Dedifferentiated amniotic fluid mesenchymal stem cell (primary cell): Measurements from ENCODE around the gene PYROXD2.
A peak's percentile ranks its signal among the peaks of the same experiment; 100 is the strongest.

Experiments used
- DNase-seq: peaks from one replicate; pipeline ENCODE4 v3.0.0-alpha.2; 2016; ENCODE audit errors: extremely low spot score

PYROXD2 gene

DNA sequence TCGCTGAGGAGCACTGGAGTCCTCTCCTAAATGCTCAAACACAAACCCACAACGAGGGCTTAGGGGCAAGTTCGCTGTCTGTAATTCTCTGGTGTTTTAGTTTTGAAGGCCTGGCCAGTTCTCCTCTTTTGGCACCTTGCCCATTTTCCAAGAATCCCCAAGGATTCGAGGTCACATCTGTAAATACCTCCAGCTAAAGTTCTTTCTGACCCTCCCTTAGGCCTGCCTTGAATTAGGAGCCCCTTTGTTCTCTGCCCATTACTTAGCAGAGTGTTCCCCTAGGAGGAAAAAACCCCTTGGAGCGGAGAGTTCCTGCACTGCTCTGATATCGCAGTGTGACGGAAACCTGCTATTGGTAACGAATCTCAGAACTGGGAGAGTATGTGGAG is 743 bp upstream of the PYROXD2 start:
- DNase-seq = no peak

DNA sequence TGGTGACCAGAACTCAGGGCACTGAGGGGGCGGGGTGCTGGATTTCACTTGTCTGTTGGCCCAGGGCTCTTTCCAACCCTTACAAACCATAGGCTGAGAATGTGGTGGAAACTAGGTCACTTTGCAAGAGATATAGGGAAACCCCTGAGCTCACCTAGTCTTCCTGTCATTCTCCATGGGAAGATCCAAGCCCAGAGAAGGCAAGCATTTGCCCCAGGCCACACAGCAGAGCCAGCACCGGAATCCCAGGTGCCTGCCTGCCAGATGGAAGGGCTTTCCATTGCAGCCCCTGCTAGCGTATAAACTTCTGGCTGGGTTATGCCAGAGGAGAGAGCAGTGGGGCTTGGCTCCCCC is 427 bp downstream of the PYROXD2 start:
- DNase-seq = no peak

DNA sequence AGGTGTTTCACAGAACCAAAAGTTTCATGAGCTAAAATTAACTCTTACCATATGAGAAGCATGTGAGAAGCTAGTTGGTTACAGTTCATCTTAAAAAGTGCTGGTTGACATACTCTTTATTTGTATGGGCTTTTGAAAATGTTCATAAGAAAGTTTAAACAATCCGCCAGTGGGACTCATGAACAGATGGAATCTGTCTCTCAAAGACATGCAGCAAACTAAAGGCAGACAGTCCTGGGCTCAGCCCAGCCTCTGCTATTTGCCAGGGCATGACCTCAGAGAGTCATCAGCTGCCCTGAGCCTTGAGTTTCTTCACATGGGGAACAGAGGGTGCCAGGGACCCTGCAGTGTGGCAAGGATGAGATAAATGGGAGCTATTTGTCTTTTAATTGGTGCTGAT is 3.2 kb downstream of the PYROXD2 start:
- DNase-seq = no peak

DNA sequence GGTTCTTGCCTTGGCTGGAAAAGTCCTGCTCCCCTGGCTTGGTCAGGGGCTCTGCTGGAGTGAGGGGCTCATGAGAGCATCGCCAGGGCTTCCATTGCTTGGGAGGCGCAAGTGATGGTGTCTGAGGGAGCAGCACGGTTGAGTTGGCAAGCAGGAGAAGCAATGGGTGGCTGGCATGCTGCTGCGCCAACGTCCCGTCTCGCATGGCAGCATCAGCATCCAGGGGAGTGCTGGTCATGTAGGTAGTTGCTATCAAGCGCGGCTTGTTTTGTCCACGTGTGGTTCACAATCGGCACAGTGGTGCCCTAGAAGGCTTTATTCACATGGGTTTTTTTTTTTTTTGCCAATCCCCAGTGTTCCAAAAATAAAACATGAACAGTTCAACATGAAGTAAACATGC is 3.8 kb downstream of the PYROXD2 start:
- DNase-seq = no peak

DNA sequence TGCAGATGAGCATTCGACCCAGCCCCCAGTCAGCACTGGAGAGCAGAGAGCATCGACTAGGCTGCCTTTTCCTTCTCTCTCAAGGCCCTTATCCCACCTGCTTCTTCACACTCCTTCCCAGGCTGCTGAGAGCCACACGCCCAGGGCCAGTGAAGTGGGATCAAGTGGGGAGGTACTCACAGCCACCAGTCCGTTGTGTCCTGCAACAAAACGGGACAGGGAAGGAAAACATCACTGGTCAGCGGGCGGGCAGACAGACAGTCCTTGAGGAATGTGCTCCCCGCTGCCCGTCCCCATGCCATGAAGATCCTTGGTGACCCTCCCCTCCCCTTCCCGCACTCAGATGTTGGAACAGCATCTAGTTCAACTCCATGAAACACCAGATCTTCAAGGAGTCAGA is 4.2 kb downstream of the PYROXD2 start:
- no peak for DNase-seq

DNA sequence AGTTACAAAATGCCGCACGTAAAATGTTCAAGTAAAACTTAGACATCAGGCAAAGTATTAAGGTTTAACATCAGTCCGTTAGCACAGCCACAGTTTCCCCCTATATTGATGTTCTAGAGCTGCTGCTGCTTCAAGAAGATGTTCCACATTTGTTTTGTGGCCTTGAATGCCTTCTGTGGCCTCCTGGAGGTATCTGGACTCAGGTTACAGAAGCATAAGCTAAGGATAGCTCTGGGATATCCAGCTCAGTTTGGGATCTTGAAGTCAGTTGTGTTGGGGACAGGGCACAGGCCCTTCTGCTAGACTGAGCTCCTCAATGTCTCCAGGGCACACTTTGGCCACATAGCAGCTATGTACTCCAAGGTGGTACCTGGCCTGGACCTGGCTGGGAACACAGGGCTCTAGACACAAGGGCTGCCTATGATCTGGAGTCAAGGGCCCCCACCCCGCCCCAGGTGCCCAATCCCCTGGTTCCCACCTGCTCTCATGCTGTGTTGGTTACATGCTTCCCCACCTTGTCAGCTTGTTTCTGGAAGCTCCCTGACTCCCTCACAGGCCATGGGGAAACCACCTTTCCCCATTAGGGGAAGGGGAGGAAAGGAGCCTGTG is 4.7 kb downstream of the PYROXD2 start:
- no peak for DNase-seq

DNA sequence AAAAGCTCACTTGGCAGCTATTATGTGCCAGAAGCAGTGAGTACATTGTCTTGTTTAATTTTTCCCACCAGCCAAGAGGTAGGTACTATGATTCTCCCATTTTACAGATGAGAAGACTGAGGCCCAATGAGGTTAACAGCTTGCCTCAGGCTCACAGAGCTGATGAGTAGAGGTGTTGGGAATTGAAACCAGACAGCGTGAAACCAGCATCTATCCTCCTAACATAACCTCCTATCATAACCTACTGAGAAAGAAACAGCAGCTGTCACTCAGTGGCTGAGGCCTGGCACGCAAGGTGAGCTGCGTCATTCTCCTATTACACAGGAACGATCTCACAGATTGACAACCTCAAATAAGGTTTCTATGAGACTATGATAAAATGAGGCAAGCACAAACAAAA is 6.2 kb downstream of the PYROXD2 start:
- DNase-seq = no peak

DNA sequence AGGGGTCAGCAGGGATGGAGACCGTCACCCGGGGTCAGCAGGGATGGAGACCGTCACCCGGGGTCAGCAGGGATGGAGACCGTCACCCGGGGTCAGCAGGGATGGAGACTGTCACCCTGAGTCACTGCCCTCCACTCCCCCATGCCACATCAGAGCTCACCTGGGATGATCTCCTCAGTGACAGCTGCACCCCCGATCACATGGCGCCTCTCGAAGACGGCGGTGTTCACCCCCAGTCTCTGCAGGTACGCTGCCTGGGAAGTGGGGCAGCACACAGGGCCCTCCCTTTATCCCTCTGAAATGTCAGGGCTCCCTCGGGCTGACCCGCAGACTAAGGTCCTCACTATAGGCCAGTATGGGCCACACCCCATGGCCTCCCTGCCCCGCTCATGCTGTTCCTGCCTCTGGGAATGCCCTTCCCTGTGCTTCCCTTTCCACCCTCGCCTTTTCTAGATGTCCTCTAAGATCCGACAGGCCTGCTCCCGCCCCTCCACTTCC is 7.2 kb downstream of the PYROXD2 start:
- no peak for DNase-seq

DNA sequence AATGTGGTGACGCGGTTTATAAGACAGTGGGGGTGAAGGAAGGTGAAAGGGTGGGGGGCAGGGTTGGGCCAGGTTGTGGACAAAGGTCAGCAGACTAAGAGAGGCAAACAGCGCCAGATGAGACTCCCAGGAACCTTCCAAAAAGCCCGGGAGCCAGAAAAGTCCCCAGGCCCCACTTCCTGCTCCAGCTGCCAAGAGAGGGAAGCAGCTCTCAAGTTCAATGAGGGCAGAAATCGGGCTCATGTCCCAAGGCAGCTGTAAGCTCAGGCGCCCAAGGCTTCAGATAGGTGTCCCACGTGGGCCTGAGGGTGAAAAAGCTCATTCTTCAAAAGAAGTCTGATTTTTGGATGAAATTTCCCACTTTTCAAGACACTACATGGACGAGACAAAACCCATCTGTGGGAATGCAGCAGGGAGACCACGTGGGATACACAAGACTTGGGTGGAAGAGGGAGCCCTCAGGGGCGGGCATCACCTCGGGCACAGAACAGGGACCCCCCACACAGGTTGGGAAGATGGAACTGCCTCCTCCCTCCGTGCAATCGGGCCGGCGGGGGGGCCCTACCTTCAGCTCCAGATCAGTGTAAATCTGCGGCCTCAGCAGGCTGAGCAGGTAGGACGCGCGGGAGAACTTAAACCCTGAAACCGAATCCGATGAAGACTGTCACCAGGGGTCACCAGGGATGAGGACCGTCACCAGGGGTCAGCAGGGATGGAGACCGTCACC is 7.8 kb downstream of the PYROXD2 start:
- no peak for DNase-seq

DNA sequence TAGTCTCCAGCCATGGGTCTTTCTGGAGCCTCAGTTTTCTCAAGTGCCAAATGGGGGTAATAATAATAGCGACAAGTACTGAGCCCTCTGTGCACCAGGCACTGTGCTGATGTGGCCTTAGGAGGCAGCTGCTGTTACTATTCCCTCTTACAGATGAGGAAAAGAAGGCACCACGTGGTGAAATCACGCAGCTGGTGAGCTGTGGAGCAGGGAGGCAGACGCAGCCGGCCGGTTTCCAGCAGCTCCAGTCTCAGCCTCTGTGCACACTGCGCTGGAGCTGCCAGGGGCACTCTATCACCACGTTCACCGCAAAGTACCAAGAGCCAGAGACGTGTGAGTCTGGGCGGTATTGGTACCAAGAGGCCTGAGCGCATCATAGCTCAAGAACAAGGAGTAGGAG is 9.6 kb downstream of the PYROXD2 start:
- no peak for DNase-seq

DNA sequence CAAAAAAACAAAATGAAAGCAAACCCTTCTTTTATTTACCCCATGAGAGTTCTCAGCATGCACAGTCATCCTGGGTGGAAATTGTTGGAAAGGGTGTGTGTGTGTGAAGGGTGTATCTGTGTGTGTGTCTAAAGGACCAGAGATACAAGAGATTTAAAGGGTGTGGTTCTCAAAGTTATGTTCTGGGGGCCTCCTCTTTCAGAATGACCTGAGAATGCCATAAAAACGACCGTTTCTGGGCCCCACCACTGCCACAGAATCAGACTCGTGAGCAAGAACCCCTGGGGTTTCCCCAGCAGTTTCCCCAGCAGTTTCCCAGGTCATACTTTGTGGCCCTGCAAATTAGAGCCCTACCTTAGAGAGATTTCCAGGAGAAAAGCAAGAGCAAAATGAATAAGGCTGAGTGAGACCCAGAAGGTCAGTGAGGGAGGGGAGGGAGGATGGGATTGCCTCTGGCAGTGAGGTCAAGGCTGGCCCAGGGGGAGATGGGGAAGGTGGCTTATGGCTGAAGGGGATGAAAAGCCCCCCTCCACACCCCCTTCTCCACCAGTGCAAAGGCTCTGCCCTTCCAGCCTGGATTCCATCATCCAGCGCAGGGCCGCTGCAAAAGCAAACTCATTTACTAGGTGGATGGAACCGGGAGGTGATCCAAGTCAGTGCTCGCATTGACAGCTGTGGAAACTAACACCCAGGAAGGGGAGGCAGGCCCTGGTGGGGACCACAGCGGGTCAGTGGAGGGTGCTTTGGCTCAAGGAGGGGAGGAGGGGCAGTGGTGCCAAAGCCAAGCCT is 10.2 kb downstream of the PYROXD2 start:
- DNase-seq = peak; percentile 33

DNA sequence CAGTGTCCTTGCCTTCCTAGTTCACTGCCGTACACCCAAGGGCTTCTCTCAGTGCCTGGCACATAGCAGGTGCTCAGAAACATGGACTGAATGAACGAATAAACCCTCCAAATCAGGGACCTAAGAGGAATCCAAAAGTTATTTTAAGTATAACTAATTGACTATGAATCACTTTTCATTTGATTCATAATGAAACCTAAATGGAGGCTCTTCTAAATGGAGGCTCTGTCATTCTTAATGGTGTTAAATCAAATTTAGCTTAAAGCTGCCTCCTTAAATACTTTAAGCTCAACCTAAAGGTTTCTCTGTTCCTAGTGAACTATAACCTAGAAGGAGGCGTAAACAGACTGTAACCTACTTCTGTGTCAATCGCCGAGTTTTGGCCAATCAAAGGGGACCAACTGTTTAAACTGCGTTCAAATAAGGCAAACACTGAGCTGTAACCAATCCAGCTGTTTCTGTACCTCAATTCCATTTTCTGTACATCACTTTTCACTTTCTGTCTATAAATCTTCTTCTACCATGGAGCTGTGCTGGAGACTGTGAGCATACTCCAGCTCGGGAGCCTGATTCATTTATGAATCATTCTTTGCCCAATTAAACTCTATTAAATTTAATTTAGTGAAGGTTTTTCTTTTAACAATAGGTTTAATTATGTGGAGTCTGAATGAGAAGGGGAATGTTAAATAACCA is 11.0 kb downstream of the PYROXD2 start:
- no peak for DNase-seq

DNA sequence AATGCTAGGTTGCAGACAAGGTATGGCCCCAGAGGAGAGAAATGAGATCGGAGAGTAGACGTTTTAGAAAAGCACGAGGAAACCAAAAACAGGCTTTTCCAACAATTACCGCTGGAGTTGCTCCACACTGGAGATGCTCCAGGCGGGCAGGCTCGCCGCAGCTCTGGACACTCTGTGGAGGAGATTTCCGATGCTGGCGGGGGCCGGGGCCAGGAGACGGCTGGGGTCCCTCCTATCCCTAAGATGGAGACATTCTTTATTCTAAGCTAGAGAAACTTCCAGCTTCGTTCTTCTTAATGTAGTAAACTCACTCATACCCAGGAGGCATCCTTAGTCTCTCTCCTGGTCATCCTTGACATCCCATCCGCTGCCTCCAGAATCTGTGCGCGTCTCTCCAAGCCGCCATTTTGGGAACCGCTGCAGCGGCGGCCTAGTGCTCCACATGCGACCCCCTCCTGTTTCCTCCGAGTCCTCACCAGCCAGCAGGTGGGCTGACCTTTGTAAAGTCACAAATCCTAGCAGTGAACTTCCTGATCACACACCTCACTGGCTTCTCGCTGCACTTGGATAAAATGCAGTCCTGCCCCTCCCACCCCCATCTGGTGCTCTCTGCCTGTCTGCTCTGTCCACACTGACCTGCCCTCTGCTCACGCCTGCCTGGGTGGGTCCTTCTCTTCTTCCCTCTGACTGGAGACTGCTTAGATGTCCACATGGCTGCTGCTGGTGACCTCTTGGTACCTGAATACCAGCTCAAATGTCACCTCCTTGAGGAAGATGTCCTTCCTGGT is 11.9 kb downstream of the PYROXD2 start:
- no peak for DNase-seq

DNA sequence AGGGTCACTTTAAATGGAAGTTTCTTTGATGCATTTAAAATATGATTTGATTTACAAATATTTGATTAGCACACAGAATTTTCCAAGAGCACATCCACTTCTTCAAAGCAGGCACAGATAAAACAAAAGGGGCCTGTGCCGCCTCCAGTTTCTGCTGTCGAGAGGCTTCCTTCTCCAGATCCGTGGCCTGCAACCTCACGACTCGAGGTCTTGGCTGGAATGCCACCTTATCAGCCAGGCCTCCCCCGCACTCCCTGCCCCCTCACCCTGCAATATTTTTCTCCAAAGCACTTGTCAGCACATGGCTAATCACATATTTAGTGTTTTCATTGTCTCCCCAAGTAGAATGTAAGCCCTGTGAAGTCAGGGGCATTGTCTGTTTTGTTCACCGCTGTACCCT is 12.5 kb downstream of the PYROXD2 start:
- DNase-seq = no peak

DNA sequence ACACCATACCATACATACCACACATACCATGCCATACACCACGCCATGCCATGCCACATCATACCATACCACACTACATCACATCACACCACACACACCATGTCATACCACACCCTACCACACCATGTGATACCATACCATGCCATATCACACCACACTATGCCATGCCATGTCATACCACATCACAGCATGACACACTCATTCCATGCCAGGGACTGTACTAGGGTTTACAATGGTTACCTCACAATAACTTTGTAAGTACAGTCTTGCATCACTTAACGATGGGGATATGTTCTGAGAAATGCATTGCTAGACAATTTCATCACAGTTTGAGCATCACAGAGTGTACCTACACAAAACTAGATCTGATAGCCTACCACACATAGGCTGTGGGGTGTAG is 14.5 kb downstream of the PYROXD2 start:
- no peak for DNase-seq

DNA sequence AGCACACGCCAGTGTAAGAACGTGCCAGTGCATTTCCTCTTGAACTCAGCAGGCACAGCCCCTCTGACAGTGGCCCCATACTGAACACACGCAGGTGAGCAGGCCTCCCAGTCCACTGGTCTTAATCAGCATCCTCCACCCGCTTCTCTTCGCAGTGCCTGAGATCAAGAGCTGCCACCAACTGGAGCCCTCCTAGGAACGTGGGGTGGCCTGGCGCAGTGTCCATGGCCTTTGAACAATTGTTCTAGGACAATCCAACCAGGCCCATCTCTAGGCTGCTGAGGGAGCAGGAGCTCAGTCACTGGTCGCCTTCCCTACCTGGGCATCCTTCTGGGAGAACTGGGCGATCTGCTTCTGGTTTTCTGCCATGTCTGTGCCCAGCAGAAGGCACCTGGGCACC is 15.2 kb downstream of the PYROXD2 start:
- no peak for DNase-seq

DNA sequence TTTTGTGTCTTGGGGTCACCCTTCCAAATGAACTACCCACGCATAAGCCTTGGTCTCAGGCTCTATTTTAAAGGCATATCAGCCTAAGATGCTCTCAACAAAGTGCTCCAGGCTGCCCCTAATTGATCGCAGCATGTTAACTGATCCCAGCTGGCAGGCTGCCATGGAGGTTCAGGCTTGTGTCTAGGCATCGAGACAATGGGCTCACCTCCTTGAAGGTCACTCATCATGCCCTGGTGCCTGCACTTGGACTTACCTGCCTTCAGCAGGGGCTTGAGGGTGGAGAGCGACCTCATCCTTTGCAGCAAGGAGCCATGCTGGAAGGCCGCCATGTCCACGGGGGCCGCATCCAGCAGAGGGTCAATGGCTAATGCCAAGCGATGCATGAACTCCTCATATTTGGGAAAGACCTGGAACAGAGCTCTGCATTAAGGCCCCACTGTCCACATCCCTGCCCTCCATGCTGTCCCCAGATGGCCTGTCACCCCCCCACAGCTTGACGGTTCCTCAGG is 17.8 kb downstream of the PYROXD2 start:
- no peak for DNase-seq

DNA sequence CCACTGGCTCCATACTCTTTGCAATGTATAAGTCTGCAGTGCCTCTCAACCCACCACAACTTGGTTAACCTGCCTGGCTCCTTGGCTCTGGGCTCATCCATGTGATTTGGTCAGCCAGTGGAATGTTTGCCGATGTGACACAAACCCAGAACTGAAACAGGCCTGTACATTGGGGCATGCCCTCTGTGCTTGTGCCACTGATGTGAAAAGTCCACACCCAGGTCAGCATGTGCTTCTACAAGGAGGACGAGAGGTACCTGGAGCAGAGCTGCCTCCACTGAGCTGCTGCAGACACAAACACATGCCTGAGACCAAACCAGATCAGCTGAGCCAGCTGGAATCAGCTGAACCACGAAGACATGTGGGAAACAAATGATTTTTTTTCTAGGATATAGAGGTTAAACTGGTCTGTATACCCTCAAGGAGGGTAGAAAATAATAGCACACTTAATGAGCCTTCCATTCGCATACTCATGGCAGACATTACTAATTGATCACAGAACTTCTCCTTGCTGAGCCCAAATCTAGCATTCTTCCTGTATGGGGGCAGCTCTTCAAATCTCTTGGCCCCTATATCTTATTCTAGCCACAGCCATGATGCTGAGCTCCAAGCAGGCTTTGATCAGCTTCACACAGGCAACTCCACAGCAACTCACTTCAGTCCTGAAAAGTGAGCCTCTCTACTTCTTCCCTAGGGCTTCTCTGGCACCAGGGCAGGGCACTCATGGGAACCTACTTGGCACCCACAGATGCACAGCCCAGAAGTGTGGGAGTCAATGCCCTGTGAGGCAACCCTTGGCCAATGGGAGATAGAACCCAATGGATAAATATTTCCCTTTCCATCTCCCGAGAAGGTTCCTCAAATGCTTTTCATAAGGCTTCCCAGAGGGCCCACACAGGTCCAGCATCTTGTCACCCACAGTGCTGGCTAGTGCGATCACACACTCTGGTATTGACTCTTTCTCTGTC is 18.6 kb downstream of the PYROXD2 start:
- DNase-seq = no peak

DNA sequence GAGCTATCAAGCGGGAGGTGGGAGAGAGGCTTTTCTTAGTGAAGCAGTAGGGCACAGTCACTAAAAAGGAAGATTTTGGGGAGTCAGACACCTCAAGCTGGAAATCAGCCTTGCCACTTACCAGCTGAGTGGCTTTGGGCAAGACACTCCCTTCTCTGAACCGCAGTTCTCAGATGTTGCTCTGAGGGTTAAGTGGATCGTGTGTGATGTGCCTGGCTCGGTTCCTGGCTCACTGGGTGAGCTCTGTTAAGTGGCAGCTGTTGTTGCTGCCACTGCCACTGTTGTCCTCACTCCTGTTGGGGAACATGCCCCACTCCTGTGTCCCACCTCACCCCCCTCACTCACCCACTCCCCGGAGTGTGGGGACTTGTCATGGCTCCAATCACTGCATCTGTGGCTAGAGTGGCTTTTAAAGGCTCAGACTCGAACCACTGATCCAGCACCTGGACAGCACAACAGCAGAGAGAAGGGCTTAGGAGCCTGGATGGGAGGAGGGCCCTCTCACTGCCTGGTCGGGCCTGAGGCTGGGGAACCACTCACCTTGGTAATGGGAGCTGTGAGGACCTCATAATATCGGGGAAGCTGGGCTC is 20.0 kb downstream of the PYROXD2 start:
- no peak for DNase-seq

DNA sequence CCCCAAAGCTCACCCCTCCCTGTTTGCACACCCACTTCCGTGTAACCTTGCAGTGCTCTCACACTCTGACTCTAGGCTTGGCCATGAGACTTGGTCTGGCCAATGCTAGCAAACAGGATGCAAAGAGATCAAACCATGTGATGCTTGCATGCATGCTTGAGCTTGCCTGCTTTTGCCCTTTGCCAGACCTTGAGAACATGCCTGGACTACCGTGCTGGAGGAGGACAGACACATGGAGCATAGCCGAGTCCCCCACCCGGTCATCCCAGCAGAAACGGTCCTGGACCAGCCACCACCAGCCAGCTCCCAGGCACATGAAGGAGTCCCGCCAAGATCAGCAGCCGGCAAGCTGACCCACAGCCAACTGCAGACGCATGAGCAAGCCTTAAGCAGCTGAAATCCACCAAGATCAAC is 23.4 kb downstream of the PYROXD2 start:
- DNase-seq = no peak
